GM18870 (cell line): ENCODE measurements around the gene NTSR2.

Source experiments
- ATAC-seq: cut with Tn5 transposase; IDR thresholded peaks from one replicate; pipeline ENCODE4 v1.9.1; 2021; ENCODE audit warnings: moderate library complexity; ENCODE audit not compliant: unreplicated experiment

The NTSR2 gene

GRCh38 chr2:11669454-11670291, at the start of gene NTSR2:
TSS of gene NTSR2 (minus strand) at chr2:11670195. CDS start at chr2:11670129, 66 bp downstream.
- no peak for ATAC-seq

GRCh38 chr2:11719230-11719977, 49.4 kb upstream of the NTSR2 start:
- ATAC-seq, result no peak

GRCh38 chr2:11718606-11719005, 48.6 kb upstream of the NTSR2 start:
- no peak for ATAC-seq

GRCh38 chr2:11717623-11718022, 47.6 kb upstream of the NTSR2 start:
- ATAC-seq, result no peak

- no peak for ATAC-seq
Observed at GRCh38 chr2:11716689-11717321, 46.8 kb upstream of the NTSR2 start.

GRCh38 chr2:11715987-11716652, 46.1 kb upstream of the NTSR2 start:
- ATAC-seq, result no peak

- no peak for ATAC-seq
Observed at GRCh38 chr2:11713815-11714214, 43.8 kb upstream of the NTSR2 start.

- ATAC-seq, result no peak
Observed at GRCh38 chr2:11712866-11713265, 42.9 kb upstream of the NTSR2 start.

- no peak for ATAC-seq
Observed at GRCh38 chr2:11711751-11712150, 41.8 kb upstream of the NTSR2 start.

GRCh38 chr2:11711354-11711716, 41.3 kb upstream of the NTSR2 start:
- ATAC-seq, result no peak

- ATAC-seq, result no peak
Observed at GRCh38 chr2:11710632-11711353, 40.8 kb upstream of the NTSR2 start.

GRCh38 chr2:11710210-11710609, 40.2 kb upstream of the NTSR2 start:
- no peak for ATAC-seq

GRCh38 chr2:11709293-11709692, 39.3 kb upstream of the NTSR2 start:
- ATAC-seq, result no peak

GRCh38 chr2:11708106-11708505, 38.1 kb upstream of the NTSR2 start:
- no peak for ATAC-seq

- no peak for ATAC-seq
Observed at GRCh38 chr2:11705711-11706110, 35.7 kb upstream of the NTSR2 start.

- no peak for ATAC-seq
Observed at GRCh38 chr2:11705063-11705462, 35.1 kb upstream of the NTSR2 start.

- no peak for ATAC-seq
Observed at GRCh38 chr2:11703700-11704099, 33.7 kb upstream of the NTSR2 start.

- no peak for ATAC-seq
Observed at GRCh38 chr2:11702946-11703345, 33.0 kb upstream of the NTSR2 start.

GRCh38 chr2:11701751-11702301, 31.8 kb upstream of the NTSR2 start:
- ATAC-seq, result no peak

- no peak for ATAC-seq
Observed at GRCh38 chr2:11701206-11701605, 31.2 kb upstream of the NTSR2 start.
